ENCODE data around the gene AP3S2.
"Not testable (repeated sequence)": the region's sequence is repeated elsewhere in the genome, so short reads cannot be mapped to it uniquely, and the experiment has no call there.

Gene AP3S2

GRCh38 chr15:89893696-89894447 lies at the start of gene AP3S2:
AP3S2 (minus strand) TSS chr15:89893994; CDS start chr15:89893949, 45 bp downstream.
- peak; percentile 89 for DNase-seq

- no peak for DNase-seq
Observed at GRCh38 chr15:89939910-89940309, 46.1 kb upstream of the AP3S2 start.

GRCh38 chr15:89939377-89939776 lies 45.6 kb upstream of the AP3S2 start:
- DNase-seq: not testable (repeated sequence)

- DNase-seq: peak; percentile 82
Observed at GRCh38 chr15:89937365-89938350, 43.9 kb upstream of the AP3S2 start.

GRCh38 chr15:89936786-89937265 lies 43.0 kb upstream of the AP3S2 start:
- DNase-seq: no peak

- peak; percentile 90 for DNase-seq
Observed at GRCh38 chr15:89936051-89936785, 42.4 kb upstream of the AP3S2 start.

- no peak for DNase-seq
Observed at GRCh38 chr15:89932880-89933279, 39.1 kb upstream of the AP3S2 start.

GRCh38 chr15:89928421-89928820 lies 34.6 kb upstream of the AP3S2 start:
- no peak for DNase-seq

- no peak for DNase-seq
Observed at GRCh38 chr15:89926158-89926557, 32.4 kb upstream of the AP3S2 start.

GRCh38 chr15:89917442-89918101 lies 23.8 kb upstream of the AP3S2 start:
- no peak for DNase-seq

- DNase-seq: no peak
Observed at GRCh38 chr15:89916660-89917059, 22.9 kb upstream of the AP3S2 start.

GRCh38 chr15:89912674-89913396 lies 19.0 kb upstream of the AP3S2 start, which contains the start of gene ARPIN:
ARPIN (minus strand) TSS chr15:89912952; CDS start chr15:89912835, 117 bp downstream.
- no peak for DNase-seq

- no peak for DNase-seq
Observed at GRCh38 chr15:89912145-89912673, 18.4 kb upstream of the AP3S2 start.

- peak; percentile 77 for DNase-seq
Observed at GRCh38 chr15:89910891-89911626, 17.3 kb upstream of the AP3S2 start.

- no peak for DNase-seq
Observed at GRCh38 chr15:89909611-89910010, 15.8 kb upstream of the AP3S2 start.

GRCh38 chr15:89908226-89908625 lies 14.4 kb upstream of the AP3S2 start:
- no peak for DNase-seq

GRCh38 chr15:89907289-89907688 lies 13.5 kb upstream of the AP3S2 start:
- no peak for DNase-seq

GRCh38 chr15:89905846-89906378 lies 12.1 kb upstream of the AP3S2 start:
- no peak for DNase-seq

- no peak for DNase-seq
Observed at GRCh38 chr15:89904519-89904918, 10.7 kb upstream of the AP3S2 start.

- DNase-seq: no peak
Observed at GRCh38 chr15:89903858-89904130, 10.0 kb upstream of the AP3S2 start.
